ENCODE data around the gene PITPNM1. TPM values are rescaled to one million over a fixed set of nuclear protein-coding genes. Genes with fewer than 3 reads are reported as not detected.

PITPNM1 gene
- total RNA-seq, 2 donors from 2014 or later = 89.3 to 91.4 TPM

DNA sequence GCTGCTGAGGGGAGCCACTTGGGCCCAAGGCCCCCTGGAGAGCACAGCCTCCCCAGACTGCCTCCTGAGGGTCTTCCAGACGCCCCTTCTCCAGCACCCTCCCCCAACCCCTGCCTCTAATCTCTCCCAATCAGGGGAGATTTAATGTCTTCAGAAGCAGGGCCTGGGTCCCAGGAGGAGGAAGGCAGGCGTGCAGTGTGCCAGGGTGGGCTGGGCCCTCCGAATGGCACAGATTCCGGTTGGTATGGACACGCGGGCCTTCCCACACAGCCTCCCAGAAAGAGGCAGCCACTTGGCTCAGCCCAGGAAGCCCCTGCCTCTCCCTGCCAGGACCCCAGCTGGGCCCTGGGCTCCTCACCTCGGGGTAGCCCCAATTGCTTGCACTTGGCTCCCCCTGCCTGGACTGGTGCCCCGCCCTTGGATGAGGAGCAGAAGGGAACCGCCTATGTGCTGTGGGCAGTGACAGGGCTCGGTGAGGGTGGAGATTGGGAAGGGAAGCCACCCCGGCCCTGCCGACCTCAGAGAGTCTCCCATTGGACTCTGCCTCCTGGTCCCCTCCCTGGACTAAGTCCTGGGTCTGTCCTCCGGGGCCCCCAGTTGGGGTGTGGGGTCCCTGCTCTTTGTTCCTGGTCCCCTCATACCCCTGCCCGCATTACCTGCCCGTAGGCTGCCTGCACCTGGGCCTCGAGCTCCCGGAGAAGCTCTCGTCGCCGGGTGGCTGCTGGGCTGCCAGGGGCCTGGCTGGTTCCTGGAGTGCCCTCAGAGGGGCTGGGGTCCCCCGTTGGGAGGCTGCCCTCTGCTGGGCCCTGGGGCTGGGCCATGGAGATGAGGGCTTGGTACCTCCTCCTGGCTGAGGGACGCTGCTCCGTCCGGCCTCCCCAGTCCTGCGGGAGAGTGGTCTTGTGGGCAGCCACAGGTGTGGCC lies 18.7 kb upstream of the PITPNM1 start:
- Histone ChIP-seq H3K36me3 (no peaks in the 10 kb centered on the region), H3K9me3 (no peaks in the 10 kb centered on the region), H3K9ac (ENCODE audit: low read depth in 2 of 2, low read length in 2 of 2) (no peak overlapping the region), H3K27ac (no peak overlapping the region), H3K4me3 (no peak overlapping the region), H3K4me1 (peaks cover 5% of the 10 kb centered on the region), H3K27me3 (no peaks in the 10 kb centered on the region)
- no peak for DNase-seq
- intact Hi-C loops (cut with DNase I) = no loop called here
- TF ChIP-seq, protein P1, sequence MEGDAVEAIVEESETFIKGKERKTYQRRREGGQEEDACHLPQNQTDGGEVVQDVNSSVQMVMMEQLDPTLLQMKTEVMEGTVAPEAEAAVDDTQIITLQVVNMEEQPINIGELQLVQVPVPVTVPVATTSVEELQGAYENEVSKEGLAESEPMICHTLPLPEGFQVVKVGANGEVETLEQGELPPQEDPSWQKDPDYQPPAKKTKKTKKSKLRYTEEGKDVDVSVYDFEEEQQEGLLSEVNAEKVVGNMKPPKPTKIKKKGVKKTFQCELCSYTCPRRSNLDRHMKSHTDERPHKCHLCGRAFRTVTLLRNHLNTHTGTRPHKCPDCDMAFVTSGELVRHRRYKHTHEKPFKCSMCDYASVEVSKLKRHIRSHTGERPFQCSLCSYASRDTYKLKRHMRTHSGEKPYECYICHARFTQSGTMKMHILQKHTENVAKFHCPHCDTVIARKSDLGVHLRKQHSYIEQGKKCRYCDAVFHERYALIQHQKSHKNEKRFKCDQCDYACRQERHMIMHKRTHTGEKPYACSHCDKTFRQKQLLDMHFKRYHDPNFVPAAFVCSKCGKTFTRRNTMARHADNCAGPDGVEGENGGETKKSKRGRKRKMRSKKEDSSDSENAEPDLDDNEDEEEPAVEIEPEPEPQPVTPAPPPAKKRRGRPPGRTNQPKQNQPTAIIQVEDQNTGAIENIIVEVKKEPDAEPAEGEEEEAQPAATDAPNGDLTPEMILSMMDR (IDR thresholded peaks at IDR 0.05) = no peak

DNA sequence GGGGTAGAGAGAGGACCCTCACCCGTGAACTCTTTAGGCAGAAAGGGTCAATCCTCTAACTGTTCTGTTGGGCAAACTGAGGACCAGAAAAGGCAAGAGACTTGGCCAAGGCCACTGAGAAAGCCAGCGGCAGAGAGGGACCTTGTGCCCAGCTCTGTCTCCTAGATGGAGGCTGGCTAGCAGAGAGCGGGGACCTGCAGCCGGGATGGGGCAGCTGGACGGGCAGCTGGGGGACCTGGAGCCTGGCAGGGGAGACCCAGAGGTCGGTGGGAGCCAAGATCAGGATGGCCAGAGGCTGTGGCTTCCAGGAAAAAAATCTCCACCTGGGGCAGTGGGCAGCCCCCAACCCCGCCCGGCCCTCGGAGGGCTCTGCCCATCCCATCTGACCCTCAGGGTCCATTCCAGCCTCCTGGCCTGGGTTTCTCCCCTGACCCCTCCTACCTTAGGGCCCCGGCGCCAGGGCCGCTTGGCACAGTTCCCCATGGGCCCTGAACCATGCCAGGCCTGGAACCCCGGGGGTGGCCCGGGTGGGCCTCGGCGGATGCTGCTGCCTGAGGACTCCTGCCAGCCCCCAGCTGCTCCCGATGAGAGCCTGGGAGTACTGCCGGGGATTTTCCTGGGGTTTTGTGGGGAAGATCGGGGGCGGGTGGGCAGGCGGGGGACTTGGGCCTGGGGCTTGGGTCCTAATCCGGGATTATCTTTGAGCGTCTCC lies 17.8 kb upstream of the PITPNM1 start, which contains the start of gene CABP2:
CABP2 (minus strand) TSS at position 603 of the 712 bp plus-strand sequence; CDS start at position 483, 120 bp downstream.
- no peaks in the 10 kb centered on the region for H3K36me3 ChIP-seq
- no peak within 1 kb of the TSS for H3K9ac ChIP-seq (ENCODE audit: low read depth in 2 of 2, low read length in 2 of 2)
- no peak within 1 kb of the TSS for H3K27ac ChIP-seq
- no peaks in the 10 kb centered on the region for H3K27me3 ChIP-seq
- peaks cover 5% of the 10 kb centered on the region for H3K4me1 ChIP-seq
- no peak within 1 kb of the TSS for H3K4me3 ChIP-seq
- TF ChIP-seq, protein P1 (IDR thresholded peaks at IDR 0.05) = no peak
- intact Hi-C loops (cut with DNase I) = no loop called here
- no peak for DNase-seq
- H3K9me3 ChIP-seq = no peaks in the 10 kb centered on the region

DNA sequence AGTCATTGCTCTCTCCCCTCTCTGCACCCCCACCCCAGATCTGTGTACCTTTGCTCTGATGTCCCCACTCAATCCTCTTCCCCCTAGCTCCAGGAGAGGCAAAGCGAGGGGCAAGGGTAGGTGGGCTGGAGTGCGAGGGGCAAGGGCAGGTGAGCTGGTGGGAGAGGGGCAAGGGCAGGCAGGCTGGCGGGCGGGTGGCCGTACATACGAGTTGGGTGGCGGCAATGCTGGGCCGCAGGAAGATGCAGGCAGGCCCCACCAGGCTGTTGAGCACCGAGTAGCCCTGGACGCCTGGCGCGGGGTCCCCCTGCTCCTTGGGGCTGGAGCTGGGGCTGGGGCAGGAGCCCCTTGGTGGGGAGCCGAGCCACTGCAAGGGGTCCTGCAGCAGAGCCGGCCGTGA lies 17.2 kb upstream of the PITPNM1 start:
- H3K27ac ChIP-seq = no peak overlapping the region
- H3K4me3 ChIP-seq = no peak overlapping the region
- TF ChIP-seq, protein P1 (IDR thresholded peaks at IDR 0.05) = no peak
- H3K36me3 ChIP-seq = no peaks in the 10 kb centered on the region
- H3K9ac ChIP-seq (ENCODE audit: low read depth in 2 of 2, low read length in 2 of 2) = no peak overlapping the region
- H3K9me3 ChIP-seq = no peaks in the 10 kb centered on the region
- DNase-seq = no peak
- H3K4me1 ChIP-seq = peaks cover 5% of the 10 kb centered on the region
- no peaks in the 10 kb centered on the region for H3K27me3 ChIP-seq
- intact Hi-C loops (cut with DNase I) = no loop called here

DNA sequence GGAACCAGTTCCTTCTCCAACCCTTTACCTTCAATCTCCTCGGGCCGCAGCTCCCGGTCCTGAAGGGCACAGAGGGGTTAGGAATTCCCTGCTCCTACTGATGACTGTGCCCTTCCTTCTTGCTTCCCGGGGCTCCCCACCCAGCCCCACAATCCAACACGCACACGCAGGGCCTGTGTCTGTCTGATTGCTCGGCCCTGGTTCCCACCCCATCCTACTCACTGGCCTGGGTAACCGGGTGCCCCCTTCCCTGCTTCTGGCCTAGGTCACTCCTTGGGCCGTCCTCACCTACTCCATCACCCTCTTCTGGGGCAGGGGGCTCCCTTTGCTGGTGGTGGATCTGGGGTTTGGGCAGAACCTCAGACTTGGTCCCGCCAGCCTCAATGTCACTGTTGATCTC lies 16.8 kb upstream of the PITPNM1 start:
- no peaks in the 10 kb centered on the region for H3K36me3 ChIP-seq
- TF ChIP-seq, protein P1 (IDR thresholded peaks at IDR 0.05) = no peak
- peaks cover 5% of the 10 kb centered on the region for H3K4me1 ChIP-seq
- no peak overlapping the region for H3K4me3 ChIP-seq
- no peaks in the 10 kb centered on the region for H3K9me3 ChIP-seq
- no peak overlapping the region for H3K27ac ChIP-seq
- H3K9ac ChIP-seq (ENCODE audit: low read depth in 2 of 2, low read length in 2 of 2) = no peak overlapping the region
- intact Hi-C loops (cut with DNase I) = no loop called here
- no peaks in the 10 kb centered on the region for H3K27me3 ChIP-seq
- DNase-seq = no peak

DNA sequence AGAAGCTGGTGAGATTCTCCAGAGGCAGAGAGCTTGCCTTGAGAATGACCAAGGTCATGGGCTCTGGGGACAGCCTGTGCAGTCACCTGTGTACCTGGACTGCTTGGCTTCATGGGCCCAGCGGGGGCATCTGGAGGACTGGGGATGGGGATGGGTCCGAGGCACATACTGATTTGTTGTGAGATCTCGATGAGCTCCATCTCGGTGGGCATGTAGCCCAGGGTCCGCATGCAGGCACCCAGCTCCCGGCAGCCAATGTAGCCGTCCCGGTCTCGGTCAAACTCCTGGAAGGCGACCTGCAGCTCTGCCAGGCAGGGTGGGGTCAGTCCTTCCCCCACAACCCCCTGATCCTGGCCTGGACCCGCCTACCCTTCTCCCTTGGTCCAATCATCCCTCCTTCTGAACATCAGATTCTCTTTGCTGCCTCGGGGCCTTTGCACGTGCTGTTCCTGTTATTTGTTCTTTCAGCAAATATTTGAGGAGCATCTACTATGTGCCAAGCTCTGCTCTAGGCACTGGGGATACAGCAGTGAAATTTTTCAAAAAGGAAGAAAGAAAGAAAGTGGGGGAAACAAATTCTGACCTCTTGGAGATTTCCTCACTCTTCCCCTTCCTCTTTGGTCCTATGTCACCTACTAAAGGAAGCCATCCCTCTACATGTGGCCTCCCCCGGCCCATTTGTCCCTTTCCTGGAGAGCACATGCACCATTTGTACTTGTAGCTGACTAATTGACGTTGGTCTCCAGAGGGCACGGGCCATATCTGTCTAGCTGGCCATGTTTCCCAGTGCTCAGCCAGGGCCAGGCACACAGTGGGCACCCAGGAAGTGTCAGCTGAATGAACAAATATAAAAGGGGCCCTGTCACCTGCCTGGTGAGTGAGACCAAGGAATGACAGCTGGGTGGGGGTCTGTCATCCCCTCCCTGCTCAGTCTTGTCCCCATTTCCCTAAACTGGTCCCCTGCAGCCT lies 16.0 kb upstream of the PITPNM1 start:
- no peaks in the 10 kb centered on the region for H3K36me3 ChIP-seq
- TF ChIP-seq, protein P1 (IDR thresholded peaks at IDR 0.05) = no peak
- intact Hi-C loops (cut with DNase I) = no loop called here
- DNase-seq = no peak
- no peaks in the 10 kb centered on the region for H3K9me3 ChIP-seq
- H3K4me1 ChIP-seq = peaks cover 5% of the 10 kb centered on the region
- no peaks in the 10 kb centered on the region for H3K27me3 ChIP-seq
- H3K9ac ChIP-seq (ENCODE audit: low read depth in 2 of 2, low read length in 2 of 2) = no peak overlapping the region
- H3K4me3 ChIP-seq = no peak overlapping the region
- no peak overlapping the region for H3K27ac ChIP-seq

Measured in colonic mucosa (tissue), 4 donors.